Peyer's patch (tissue), 4 donors: ENCODE data around the gene PDE4B.

Experiments
- CTCF ChIP-seq, 6 experiments: fragments of 450-650 bp in 4 of 6; fragments of 200-600 bp in 2 of 6; sonication (generic) in 1 of 6; IDR thresholded peaks; one replicate each; pipeline ENCODE4 v1.5.1; 2017 to 2019; ENCODE audit warnings: antibody characterized with exemption in 6 of 6, mild to moderate bottlenecking in 3 of 6, moderate library complexity in 1 of 6
- POLR2A ChIP-seq, 2 donors: fragments of 450-650 bp; IDR thresholded peaks; one replicate each; pipeline ENCODE4 v1.5.1; 2017; ENCODE audit warnings: antibody characterized with exemption in 2 of 2, mild to moderate bottlenecking in 2 of 2, moderate library complexity in 2 of 2

- TF ChIP-seq CTCF (IDR thresholded peaks at IDR 0.05), result no peak
- TF ChIP-seq POLR2A (IDR thresholded peaks at IDR 0.05), result no peak
These were observed 424.3 kb downstream of the PDE4B start for GRCh38 chr1:66217021-66217420.
